ACHN (cell line): ENCODE results near the gene MYL5.

Source experiments
- DNase-seq: peaks from one replicate; pipeline ENCODE4 v3.0.0-alpha.2; 2015
- in situ Hi-C: cut with HindIII; loops from 2 replicates; pipeline ENCODE4 v1.10.0; 2017; ENCODE audit warnings: low sequenced_read_pairs, low pct_ligation_motif_present, low pct_unique_long_range_greater_than_20kb

Gene MYL5

DNA sequence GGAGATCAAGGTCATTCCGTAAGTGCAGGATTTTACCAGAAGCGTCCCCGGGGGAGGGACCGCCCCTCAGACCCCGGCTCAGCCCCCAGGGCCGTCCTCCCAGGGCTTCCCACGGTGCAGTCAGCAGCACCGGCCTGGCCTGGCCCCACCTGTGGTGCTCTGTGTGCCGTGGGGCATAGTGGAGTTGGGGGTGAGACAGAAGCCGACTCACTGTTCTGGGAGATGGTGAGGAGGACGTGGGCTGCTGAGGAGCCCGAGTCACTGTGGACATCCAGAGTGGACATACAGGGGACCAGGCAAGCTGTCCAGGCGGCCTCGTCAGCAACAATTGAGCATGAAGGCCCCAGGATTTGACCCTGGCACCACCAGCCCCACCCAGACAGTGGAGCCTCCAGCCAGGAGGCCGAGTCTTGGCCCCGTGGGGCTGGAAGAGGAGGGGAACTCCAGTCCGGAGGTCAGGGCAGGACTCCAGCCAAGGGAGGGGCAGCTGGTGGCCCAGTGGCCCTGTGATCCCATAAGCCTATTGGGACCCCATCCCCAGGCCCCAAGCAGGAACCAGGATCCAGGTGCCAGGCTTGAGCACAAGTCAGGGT, 19.4 kb upstream of the MYL5 start:
- in situ Hi-C loops, result no loop called here
- no peak for DNase-seq

- in situ Hi-C loops, result no loop called here
- DNase-seq, result no peak
Observed at GRCh38 chr4:655464-656151, 18.7 kb upstream of the MYL5 start.

DNA sequence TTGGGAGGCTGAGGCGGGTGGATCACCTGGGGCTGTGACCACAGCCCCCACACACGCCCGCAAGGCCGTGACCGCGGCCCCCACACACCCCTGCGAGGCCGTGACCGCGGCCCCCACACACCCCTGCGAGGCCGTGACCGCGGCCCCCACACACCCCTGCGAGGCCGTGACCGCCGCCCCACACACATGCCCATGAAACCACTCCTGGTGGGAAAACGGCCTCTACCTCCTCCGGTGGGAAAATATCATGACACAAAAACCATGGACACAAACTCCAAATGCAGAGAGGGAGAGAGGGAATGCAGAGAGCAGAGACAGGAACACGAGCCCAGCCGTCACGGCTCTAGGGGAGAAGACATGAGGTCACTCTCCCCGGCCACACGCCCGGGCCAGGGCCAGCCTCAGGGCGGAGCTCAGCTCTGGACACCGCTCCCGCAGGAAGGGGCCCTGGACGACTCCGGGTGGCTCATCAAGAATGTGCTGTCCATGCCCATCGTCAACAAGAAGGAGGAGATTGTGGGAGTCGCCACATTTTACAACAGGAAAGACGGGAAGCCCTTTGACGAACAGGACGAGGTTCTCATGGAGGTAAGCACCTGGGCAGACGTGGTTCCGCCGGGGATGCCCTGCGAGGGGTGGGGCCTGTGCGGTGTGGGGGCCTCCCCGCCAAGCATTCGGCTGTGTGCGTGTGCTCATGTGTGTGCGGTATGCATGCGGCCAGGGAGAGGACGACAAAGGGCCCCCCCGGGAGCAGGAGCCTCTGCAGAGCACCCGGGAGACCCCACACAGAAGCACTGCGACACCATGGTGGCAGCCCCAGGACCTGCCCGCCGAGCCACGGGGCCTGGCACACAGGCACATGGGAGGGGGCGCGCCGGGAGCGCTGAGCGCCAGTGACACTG, 17.7 kb upstream of the MYL5 start:
- in situ Hi-C loops, result no loop called here
- no peak for DNase-seq

GRCh38 chr4:657338-657833, 17.0 kb upstream of the MYL5 start:
- in situ Hi-C loops, result no loop called here

DNA sequence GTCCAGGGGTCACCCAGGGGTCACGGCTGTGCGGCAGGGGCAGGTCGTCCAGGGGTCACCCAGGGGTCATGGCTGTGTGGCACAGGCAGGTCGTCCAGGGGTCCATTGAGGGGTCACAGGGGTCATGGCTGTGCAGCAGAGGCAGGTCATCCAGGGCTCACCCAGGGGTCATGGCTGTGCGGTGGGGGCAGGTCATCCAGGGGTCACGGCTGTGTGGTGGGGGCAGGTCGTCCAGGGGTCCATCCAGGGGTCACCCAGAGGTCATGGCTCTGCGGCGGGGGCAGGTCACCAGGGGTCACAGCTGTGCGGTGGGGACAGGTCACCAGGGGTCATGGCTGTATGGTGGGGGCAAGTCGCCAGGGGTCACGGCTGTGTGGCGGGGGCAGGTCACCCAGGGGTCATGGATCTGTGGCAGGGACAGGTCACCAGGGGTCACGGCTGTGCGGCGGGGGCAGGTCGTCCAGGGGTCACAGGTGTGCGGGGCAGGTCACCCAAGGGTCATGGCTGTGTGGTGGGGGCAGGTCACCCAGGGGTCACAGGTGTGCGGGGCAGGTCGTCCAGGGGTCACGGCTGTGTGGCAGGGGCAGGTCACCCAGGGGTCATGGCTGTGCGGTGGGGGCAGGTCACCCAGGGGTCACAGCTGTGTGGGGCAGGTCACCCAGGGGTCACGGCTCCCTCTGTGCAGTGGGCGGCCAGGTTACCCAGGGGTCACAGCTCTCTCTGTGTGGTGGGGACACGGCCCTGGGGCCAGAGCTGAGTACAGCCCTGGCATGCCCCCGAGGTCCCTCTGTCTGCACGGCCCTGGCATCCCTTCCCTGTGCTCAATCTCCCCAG, 16.3 kb upstream of the MYL5 start:
- in situ Hi-C loops, result no loop called here
- no peak for DNase-seq

More at GRCh38 chr4:657338-657833, 17.0 kb upstream of the MYL5 start:
- DNase-seq, result no peak

DNA sequence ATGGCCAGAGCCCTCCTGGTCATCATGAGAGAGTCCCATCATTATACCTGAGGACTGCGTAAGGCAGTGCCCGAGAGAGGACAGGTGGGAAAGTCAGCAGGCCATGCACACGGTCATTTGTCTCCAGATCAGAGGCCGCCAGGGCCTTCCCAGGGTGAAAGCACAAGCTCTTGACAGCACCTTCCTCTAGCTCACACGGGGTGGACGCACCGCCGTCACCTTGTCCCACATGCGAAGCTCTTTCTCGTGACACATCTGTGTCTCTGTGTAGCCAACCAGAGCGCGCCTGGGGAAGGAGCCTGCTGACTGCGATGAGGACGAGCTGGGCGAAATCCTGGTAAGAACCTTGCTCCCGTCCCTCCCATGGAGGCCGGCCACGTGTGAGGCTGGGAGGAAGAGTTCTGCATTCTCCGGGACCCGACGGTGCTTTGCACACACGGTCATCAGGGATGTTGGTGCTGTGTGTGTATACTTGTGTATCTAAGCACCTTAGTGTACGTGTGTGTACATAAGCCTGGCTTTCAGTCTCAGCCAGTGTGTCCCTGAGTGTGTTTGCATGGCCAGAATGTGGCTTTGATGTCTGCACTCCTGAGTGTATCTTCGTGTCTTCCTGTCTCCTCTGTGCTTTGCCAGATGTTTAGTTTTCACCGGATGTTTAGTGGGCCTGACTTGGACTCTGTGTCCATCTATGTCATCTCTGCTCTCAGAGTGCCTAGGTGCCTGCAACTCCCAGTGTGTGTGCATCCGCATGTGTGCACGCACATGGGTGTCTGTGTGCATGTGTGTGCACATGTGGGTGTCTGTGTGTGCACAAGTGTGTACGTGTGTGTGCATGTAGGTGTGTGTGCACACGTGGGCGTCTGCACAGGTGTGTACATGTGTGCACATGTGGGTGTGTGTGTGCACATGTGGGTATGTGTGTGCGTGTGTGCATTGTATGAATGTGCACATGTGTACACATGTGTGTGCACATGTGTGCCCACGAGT, 15.4 kb upstream of the MYL5 start:
- in situ Hi-C loops, result no loop called here
- DNase-seq, result no peak

DNA sequence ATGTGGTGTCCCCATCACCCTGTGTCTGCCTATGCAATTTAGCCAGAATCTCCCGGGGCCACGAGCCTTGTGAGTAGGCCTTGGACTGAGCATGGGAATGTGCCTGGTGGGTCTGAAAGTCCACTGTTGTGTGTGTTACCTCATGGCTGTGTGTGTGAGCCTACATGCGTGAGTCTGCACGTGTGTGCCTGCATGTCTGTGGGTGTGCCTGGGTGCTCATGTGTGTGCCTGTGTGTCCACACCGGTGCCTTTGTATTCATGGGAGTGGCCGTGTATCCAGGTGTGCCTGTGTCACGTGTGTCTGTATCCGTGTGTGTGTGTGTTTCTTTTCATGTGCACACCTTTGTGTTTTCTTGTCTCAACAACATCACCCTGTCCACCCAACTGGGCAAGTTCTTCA, 14.5 kb upstream of the MYL5 start:
- in situ Hi-C loops, result no loop called here
- DNase-seq, result no peak

GRCh38 chr4:660401-660800, 13.9 kb upstream of the MYL5 start:
- no peak for DNase-seq
- in situ Hi-C loops, result no loop called here

GRCh38 chr4:661231-661630, 13.1 kb upstream of the MYL5 start:
- in situ Hi-C loops, result no loop called here

DNA sequence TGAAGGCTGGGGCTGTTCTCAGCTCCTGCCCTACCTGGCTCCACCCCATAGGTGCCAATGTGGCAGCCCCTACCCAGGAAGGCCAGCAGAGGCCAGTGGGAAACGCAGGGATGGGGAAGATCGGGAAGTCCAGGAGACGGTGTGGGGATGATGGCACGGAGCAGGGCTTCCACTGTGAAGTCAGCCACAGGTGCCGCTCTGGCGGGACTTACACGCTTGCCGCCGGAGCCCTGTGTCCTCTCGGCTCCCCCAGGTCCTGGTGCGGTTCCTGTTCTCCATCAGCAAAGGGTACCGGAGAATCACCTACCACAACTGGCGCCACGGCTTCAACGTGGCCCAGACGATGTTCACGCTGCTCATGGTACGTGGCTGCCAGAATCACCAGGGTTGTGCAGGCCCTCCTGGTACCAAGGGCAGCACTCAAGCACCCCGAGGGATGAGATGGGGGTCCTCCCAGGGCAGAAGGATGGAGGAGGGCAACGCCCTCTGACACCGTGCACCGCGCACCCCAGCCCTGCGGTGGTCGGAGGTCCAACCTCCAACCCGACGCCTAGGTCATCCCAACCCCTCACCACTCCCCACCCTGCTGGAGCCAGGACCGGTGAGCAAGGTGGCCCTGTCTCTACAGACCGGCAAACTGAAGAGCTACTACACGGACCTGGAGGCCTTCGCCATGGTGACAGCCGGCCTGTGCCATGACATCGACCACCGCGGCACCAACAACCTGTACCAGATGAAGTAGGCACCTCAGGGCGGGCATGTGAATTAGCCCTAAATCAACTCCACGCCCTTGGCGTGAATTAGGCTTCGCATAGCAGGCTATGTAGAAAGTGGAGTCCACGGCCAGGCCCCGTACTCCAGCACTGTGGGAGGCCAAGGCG, 12.2 kb upstream of the MYL5 start:
- DNase-seq, result no peak
- in situ Hi-C loops, result no loop called here

More at GRCh38 chr4:661231-661630, 13.1 kb upstream of the MYL5 start:
- DNase-seq, result no peak

GRCh38 chr4:663046-663437, 11.3 kb upstream of the MYL5 start:
- in situ Hi-C loops, result no loop called here
- no peak for DNase-seq

DNA sequence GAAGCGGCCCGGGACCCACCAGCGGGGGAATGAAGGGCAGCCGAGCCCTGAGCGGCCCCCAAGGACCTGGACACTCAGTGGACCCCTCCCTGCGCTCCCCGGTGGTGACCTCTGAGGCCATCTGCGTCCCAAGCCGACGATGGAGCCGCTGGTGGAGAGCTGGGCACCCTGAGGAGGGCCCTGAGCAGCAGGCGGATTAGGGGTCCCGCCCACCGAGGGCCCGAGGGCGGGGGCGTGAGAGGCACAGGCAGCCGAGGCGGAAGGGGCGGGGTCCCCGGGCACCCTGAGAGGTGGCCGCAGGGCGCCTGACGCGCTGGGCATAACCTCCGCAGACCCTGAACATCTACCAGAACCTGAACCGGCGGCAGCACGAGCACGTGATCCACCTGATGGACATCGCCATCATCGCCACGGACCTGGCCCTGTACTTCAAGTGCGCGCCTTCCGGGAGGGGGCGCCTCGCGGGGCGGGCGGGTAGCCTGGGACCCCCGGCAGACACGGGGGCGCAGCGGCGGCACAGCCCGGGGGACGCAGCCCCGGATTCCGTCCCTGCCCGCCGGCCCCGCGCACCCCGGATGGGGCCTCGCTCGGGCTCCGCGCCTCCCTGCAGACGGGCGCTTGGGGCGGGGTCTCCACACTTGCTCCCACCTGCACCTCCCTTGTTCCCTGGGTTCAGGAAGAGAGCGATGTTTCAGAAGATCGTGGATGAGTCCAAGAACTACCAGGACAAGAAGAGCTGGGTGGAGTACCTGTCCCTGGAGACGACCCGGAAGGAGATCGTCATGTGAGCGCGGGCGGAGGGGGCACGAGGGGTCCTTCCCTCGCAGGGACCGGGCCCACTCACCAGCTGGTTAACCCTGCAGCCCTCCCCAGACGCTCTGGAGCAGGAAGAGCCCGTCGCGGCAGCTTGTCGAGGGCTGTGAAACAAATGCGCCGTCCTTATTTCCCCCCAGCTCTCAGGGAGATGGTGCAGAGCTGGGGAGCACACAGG, 10.6 kb upstream of the MYL5 start:
- in situ Hi-C loops, result no loop called here
- DNase-seq, result peak; percentile 18

- no peak for DNase-seq
- in situ Hi-C loops, result no loop called here
Observed at GRCh38 chr4:664713-665231, 9.6 kb upstream of the MYL5 start.

GRCh38 chr4:665381-665750, 9.0 kb upstream of the MYL5 start:
- in situ Hi-C loops, result no loop called here
- DNase-seq, result no peak

DNA sequence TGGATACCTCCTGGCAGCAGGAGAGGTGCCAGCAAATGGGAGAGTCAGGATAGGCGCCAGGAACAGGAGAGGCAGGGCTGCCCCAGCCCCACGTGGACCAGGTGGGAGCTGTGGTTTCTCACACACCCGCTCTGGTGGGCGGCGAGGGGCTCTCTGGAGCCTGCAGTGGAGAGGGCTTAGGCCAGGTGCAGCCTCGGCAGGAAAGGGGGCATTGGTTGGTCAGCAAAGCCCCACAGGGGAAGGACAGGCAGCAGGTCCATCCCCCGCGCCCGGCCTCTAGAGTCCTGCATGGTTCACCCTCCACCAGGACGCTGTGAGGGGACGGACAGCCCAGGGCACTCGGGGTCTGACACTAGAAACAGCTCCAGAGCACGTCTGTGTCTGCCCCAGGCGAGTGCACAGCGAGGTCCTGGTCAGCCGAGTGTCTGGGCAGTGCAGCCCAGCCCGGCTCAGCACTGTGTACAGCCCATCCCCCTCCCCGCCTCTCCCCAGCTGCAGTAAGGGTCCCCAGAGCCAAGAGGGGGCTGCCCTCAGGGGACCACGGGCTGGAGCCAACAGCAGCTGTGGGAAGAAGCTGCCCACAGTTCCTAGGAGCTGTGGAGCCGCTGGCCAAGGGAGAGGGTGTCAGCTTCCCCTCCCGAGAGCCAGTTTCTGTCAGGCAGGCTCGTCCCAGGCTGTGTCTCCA, 8.4 kb upstream of the MYL5 start:
- in situ Hi-C loops, result no loop called here
- DNase-seq, result no peak
